K562 treated with DMSO at 1 percent for 24 hours (cell line): Measurements from ENCODE around the gene MED12. TPM values are rescaled to one million over a fixed set of nuclear protein-coding genes. Genes with fewer than 3 reads are reported as not detected.

ENCODE experiments used
- total RNA-seq: library from RNA; unstranded; fragments of 300-600 nt; gene quantifications from 2 replicates; pipeline ENCODE4 v1.2.3, GENCODE V29; 2022; ENCODE audit warnings: low read depth; ENCODE audit not compliant: insufficient read depth

Gene MED12
- total RNA-seq, result 31.6 and 35.0 TPM in 2 replicates

GRCh38 chrX:71118032-71118984 lies at the start of gene MED12:
TSS of gene MED12 (plus strand) at chrX:71118596. CDS start at chrX:71118755, 159 bp downstream.

GRCh38 chrX:71095555-71095980 lies 22.8 kb upstream of the MED12 start, which contains the start of gene FOXO4:
TSS of gene FOXO4 (plus strand) at chrX:71095851. CDS start at chrX:71096529, 678 bp downstream.

GRCh38 chrX:71106427-71106826 lies 12.0 kb upstream of the MED12 start, which contains the start of gene CXorf65:
TSS of gene CXorf65 (minus strand) at chrX:71106740. CDS start at chrX:71106556, 184 bp downstream.

GRCh38 chrX:71111141-71111843 lies 7.1 kb upstream of the MED12 start, which contains the start of gene IL2RG:
TSS of gene IL2RG (minus strand) at chrX:71111577. CDS start at chrX:71111539, 38 bp downstream.

GRCh38 chrX:71144651-71145050 lies 26.3 kb downstream of the MED12 start, which contains the start of gene NLGN3:
TSS of gene NLGN3 (plus strand) at chrX:71144841. CDS start at chrX:71147750, 2,909 bp downstream.

Other genes with a start within 250 kb of the MED12 start
- gene TEX11, start 209.9 kb upstream of the MED12 start, total RNA-seq, result 0.65 and 0.86 TPM in 2 replicates
- gene SLC7A3, start 187.5 kb upstream of the MED12 start, total RNA-seq, result not detected in 2 replicates
- gene SNX12, start 50.3 kb upstream of the MED12 start, total RNA-seq, result 34.7 and 37.1 TPM in 2 replicates
- 23.0 and 29.0 TPM in 2 replicates for gene FOXO4, start 22.7 kb upstream of the MED12 start, total RNA-seq
- 1.0 TPM in 1 of 2 replicates, not detected in the other for gene CXorf65, start 11.9 kb upstream of the MED12 start, total RNA-seq
- 9.4 and 9.7 TPM in 2 replicates for gene IL2RG, start 7.0 kb upstream of the MED12 start, total RNA-seq
- gene NLGN3, start 26.2 kb downstream of the MED12 start, total RNA-seq, result 2.3 TPM in 2 replicates
- gene GJB1, start 104.6 kb downstream of the MED12 start, total RNA-seq, result not detected in 2 replicates
- gene ZMYM3, start 135.5 kb downstream of the MED12 start, total RNA-seq, result 25.1 and 27.4 TPM in 2 replicates
- gene NONO, start 165.0 kb downstream of the MED12 start, total RNA-seq, result 324 and 330 TPM in 2 replicates
- 0.72 TPM in 1 of 2 replicates, not detected in the other for gene ITGB1BP2, start 183.2 kb downstream of the MED12 start, total RNA-seq
- 15.4 and 17.9 TPM in 2 replicates for gene TAF1, start 247.8 kb downstream of the MED12 start, total RNA-seq